Trophoblast cell (in vitro differentiated cells and primary cell): Measurements from ENCODE around the gene IVD.
A peak's percentile ranks its signal among the peaks of the same experiment; 100 is the strongest.

Source experiments
- DNase-seq, 2 donors: peaks; one replicate each; pipeline ENCODE4 v3.0.0-alpha.2; 2016
- H2AFZ ChIP-seq: 2 replicates; pipeline ENCODE4 v1.6.1; 2013; ENCODE audit warnings: low read length, moderate library complexity, mild to moderate bottlenecking; ENCODE audit not compliant: insufficient read depth, poor library complexity
- H2AK5ac ChIP-seq: 2 replicates; pipeline ENCODE4 v1.6.1; 2013; ENCODE audit warnings: mild to moderate bottlenecking, low read length
- H2BK120ac ChIP-seq: 2 replicates; pipeline ENCODE4 v1.6.1; 2013; ENCODE audit warnings: low read length, mild to moderate bottlenecking, moderate library complexity; ENCODE audit not compliant: insufficient read depth, poor library complexity
- H2BK12ac ChIP-seq: 2 replicates; pipeline ENCODE4 v1.6.1; 2013; ENCODE audit warnings: mild to moderate bottlenecking, low read length, moderate library complexity
- H2BK5ac ChIP-seq: 2 replicates; pipeline ENCODE4 v1.6.1; 2013; ENCODE audit warnings: low read length, low read depth, moderate library complexity, mild to moderate bottlenecking; ENCODE audit not compliant: poor library complexity
- H3K14ac ChIP-seq: 2 replicates; pipeline ENCODE4 v1.6.1; 2013; ENCODE audit warnings: mild to moderate bottlenecking, low read length
- H3K18ac ChIP-seq: 2 replicates; pipeline ENCODE4 v1.6.1; 2013; ENCODE audit warnings: mild to moderate bottlenecking, low read length
- H3K23ac ChIP-seq: 2 replicates; pipeline ENCODE4 v1.6.1; 2013; ENCODE audit warnings: low read length
- H3K27ac ChIP-seq: 2 replicates; pipeline ENCODE4 v1.5.1; 2013; ENCODE audit warnings: low read depth, mild to moderate bottlenecking, inconsistent platforms, low read length, moderate library complexity
- H3K27me3 ChIP-seq: 2 replicates; pipeline ENCODE4 v1.6.1; 2013; ENCODE audit warnings: inconsistent platforms, mild to moderate bottlenecking, low read length, moderate library complexity; ENCODE audit not compliant: insufficient read depth
- H3K36me3 ChIP-seq, 2 experiments: 1 replicate in 1 of 2; 2 replicates in 1 of 2; pipeline ENCODE4 v1.6.1; 2013; ENCODE audit warnings: low read length in 2 of 2, mild to moderate bottlenecking in 2 of 2, moderate library complexity in 1 of 2; ENCODE audit not compliant: insufficient read depth in 2 of 2, control insufficient read depth in 1 of 2
- H3K4ac ChIP-seq: 2 replicates; pipeline ENCODE4 v1.6.1; 2013; ENCODE audit warnings: low read depth, mild to moderate bottlenecking, low read length, moderate library complexity
- H3K4me1 ChIP-seq, 2 experiments: 1 replicate in 1 of 2; 2 replicates in 1 of 2; pipeline ENCODE4 v1.6.1; 2013; ENCODE audit warnings: low read length in 2 of 2, mild to moderate bottlenecking in 2 of 2, moderate library complexity in 1 of 2; ENCODE audit not compliant: insufficient read depth in 2 of 2, control insufficient read depth in 1 of 2
- H3K4me2 ChIP-seq: 2 replicates; pipeline ENCODE4 v1.6.1; 2013; ENCODE audit warnings: inconsistent platforms, mild to moderate bottlenecking, low read length, moderate library complexity
- H3K4me3 ChIP-seq: 2 replicates; pipeline ENCODE4 v1.5.1; 2013; ENCODE audit warnings: mild to moderate bottlenecking, low read depth, low read length, inconsistent platforms
- H3K79me1 ChIP-seq: one replicate; pipeline ENCODE4 v1.6.1; 2013; ENCODE audit warnings: low read length
- H3K79me2 ChIP-seq: 2 replicates; pipeline ENCODE4 v1.6.1; 2013; ENCODE audit warnings: low read length, mild to moderate bottlenecking; ENCODE audit not compliant: control insufficient read depth, insufficient read depth, poor library complexity
- H3K9ac ChIP-seq: 2 replicates; pipeline ENCODE4 v1.6.1; 2013; ENCODE audit warnings: mild to moderate bottlenecking, low read length
- H3K9me3 ChIP-seq: 2 replicates; pipeline ENCODE4 v1.6.1; 2013; ENCODE audit warnings: low read depth, mild to moderate bottlenecking, control low read depth, inconsistent platforms, low read length; ENCODE audit not compliant: insufficient read depth
- H4K12ac ChIP-seq: 2 replicates; pipeline ENCODE4 v1.6.1; 2013; ENCODE audit warnings: low read depth, mild to moderate bottlenecking, low read length, moderate library complexity
- H4K8ac ChIP-seq: 2 replicates; pipeline ENCODE4 v1.6.1; 2013; ENCODE audit warnings: low read depth, mild to moderate bottlenecking, low read length, moderate library complexity
- H4K91ac ChIP-seq: one replicate; pipeline ENCODE4 v1.6.1; 2013; ENCODE audit warnings: low read depth, mild to moderate bottlenecking, low read length, moderate library complexity
- WGBS: extraction: QIAGEN DNeasy Blood & Tissue Kit; methylation state at CpG from one replicate; pipeline ENCODE4 v1.1.7; 2013; ENCODE audit warnings: missing lambda C conversion rate; ENCODE audit not compliant: insufficient read length, insufficient coverage; ENCODE audit errors: extremely low coverage; 5-methylcytosine and 5-hydroxymethylcytosine counted together

Gene IVD

DNA sequence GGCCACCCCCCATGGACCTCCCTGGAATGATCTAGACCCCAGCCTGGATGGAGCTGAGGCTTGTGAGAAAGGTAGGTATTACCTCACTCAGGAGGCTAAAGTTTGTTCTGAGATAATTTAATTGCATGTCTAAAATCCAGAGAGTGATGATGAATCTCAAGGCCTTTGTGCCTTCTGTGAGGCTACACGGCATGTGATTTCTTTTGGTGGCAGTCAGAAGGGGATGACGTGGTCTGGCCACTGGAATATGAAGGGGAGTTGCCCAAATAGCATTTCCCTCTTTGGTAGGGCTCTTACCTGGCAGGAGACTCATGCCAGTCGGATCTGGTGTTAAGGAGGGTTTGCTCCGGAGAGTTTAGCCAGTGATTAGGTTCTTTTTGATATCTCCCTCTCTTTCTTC, 37.7 kb downstream of the IVD start:
- H2AFZ ChIP-seq: no peak overlapping the region
- no peak overlapping the region for H4K8ac ChIP-seq
- H3K4me3 ChIP-seq: no peak overlapping the region
- peak overlapping the region; percentile 34 for H3K4ac ChIP-seq
- peaks cover 13% of the 10 kb centered on the region for H3K79me2 ChIP-seq
- H3K9ac ChIP-seq: no peak overlapping the region
- H3K27me3 ChIP-seq: no peaks in the 10 kb centered on the region
- no peak overlapping the region for H2BK12ac ChIP-seq
- peaks cover 8% of the 10 kb centered on the region for H3K79me1 ChIP-seq
- no peak overlapping the region for H4K91ac ChIP-seq
- H3K36me3 ChIP-seq: no peaks in the 10 kb centered on the region
- no peaks in the 10 kb centered on the region for H3K9me3 ChIP-seq
- no peak overlapping the region for H2AK5ac ChIP-seq
- H3K23ac ChIP-seq: no peak overlapping the region
- peak in 1 of 2 donors; percentile 29 for DNase-seq
- no peak overlapping the region for H2BK5ac ChIP-seq
- WGBS: no CpG with 5 or more reads among the region's 4 CpGs
- peaks cover 6 to 12% of the 10 kb centered on the region in 2 experiments for H3K4me1 ChIP-seq
- no peak overlapping the region for H2BK120ac ChIP-seq
- no peak overlapping the region for H3K27ac ChIP-seq
- H4K12ac ChIP-seq: no peak overlapping the region
- no peak overlapping the region for H3K4me2 ChIP-seq
- no peak overlapping the region for H3K18ac ChIP-seq
- H3K14ac ChIP-seq: no peak overlapping the region

DNA sequence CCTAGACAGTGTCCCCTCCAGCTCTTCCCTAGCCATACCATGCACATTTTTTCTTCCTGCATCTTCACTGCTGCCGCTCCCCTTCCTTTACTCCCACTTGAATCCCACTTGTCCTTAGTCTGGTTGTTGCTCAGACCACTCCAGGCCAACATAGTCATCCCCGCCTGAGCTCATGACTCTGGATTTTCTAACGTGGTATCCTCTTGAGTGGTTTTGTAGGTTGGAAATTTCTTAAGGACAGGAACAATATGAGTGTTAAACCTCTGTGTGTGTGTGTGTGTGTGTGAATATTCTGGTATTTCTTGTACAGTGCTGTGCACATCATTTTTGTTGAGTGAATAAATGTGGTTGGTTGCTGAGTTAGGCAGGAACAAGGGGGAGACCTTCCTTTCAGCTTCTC, 38.3 kb downstream of the IVD start:
- Histone ChIP-seq H2BK12ac (no peak overlapping the region), H2BK5ac (no peak overlapping the region), H3K4me3 (no peak overlapping the region), H3K9me3 (no peaks in the 10 kb centered on the region), H4K8ac (no peak overlapping the region), H3K79me1 (peaks cover 8% of the 10 kb centered on the region), H2AK5ac (no peak overlapping the region), H3K27ac (no peak overlapping the region), H3K4me2 (no peak overlapping the region), H3K4me1 (peaks cover 6 to 12% of the 10 kb centered on the region in 2 experiments), H3K36me3 (no peaks in the 10 kb centered on the region), H3K4ac (peak overlapping the region; percentile 34), H3K9ac (no peak overlapping the region), H3K14ac (no peak overlapping the region), H2BK120ac (no peak overlapping the region), H2AFZ (no peak overlapping the region), H4K91ac (no peak overlapping the region), H3K23ac (no peak overlapping the region), H3K79me2 (peaks cover 13% of the 10 kb centered on the region), H3K18ac (no peak overlapping the region), H4K12ac (no peak overlapping the region), H3K27me3 (no peaks in the 10 kb centered on the region)
- DNase-seq: no peak
- no CpG with 5 or more reads among the region's 3 CpGs for WGBS

DNA sequence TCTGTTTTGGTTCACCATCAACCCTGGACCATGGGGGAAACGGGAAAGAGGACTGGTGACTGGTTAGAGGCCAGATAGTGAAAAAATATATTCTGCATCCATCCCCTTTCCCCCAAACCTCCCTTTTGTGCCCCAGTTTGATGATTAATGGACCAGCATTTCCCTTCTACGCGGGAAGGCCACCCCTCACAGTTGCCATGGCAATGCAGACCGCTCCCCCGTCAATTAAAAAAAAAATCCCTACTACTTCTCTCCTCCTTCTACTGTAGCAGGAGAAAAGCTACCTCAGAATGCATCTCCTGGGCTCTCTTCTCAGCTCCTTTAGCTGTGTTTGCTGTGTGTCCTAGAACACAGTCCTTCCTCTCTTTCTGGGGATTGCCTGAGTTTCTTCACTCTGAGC, 39.1 kb downstream of the IVD start:
- Histone ChIP-seq H4K12ac (no peak overlapping the region), H3K4me2 (no peak overlapping the region), H2BK12ac (no peak overlapping the region), H3K23ac (no peak overlapping the region), H3K9ac (no peak overlapping the region), H3K79me2 (peaks cover 13% of the 10 kb centered on the region), H3K4me3 (no peak overlapping the region), H3K79me1 (peaks cover 7% of the 10 kb centered on the region), H3K4me1 (peaks cover 3 to 7% of the 10 kb centered on the region in 2 experiments), H3K4ac (peak overlapping the region; percentile 66), H3K27me3 (no peaks in the 10 kb centered on the region), H2BK120ac (no peak overlapping the region), H2AFZ (no peak overlapping the region), H3K14ac (no peak overlapping the region), H2AK5ac (no peak overlapping the region), H3K18ac (no peak overlapping the region), H4K8ac (no peak overlapping the region), H3K27ac (no peak overlapping the region), H3K36me3 (no peaks in the 10 kb centered on the region), H4K91ac (no peak overlapping the region), H3K9me3 (no peaks in the 10 kb centered on the region), H2BK5ac (no peak overlapping the region)
- no peak for DNase-seq
- WGBS: no CpG with 5 or more reads among the region's 5 CpGs

- Histone ChIP-seq H3K14ac (no peak overlapping the region), H3K36me3 (no peaks in the 10 kb centered on the region), H3K79me2 (peaks cover 13% of the 10 kb centered on the region), H2BK12ac (no peak overlapping the region), H3K9me3 (no peaks in the 10 kb centered on the region), H3K4me3 (no peak overlapping the region), H3K27me3 (no peaks in the 10 kb centered on the region), H2BK5ac (no peak overlapping the region), H4K12ac (no peak overlapping the region), H3K27ac (no peak overlapping the region), H2AFZ (no peak overlapping the region), H3K4ac (peak overlapping the region; percentile 11), H3K79me1 (peaks cover 6% of the 10 kb centered on the region), H3K4me2 (no peak overlapping the region), H2BK120ac (no peak overlapping the region), H3K23ac (no peak overlapping the region), H4K8ac (no peak overlapping the region), H4K91ac (no peak overlapping the region), H3K4me1 (peaks cover 2 to 3% of the 10 kb centered on the region in 2 experiments), H3K9ac (no peak overlapping the region), H2AK5ac (no peak overlapping the region), H3K18ac (no peak overlapping the region)
- no CpG with 5 or more reads among the region's 9 CpGs for WGBS
- peak in 1 of 2 donors; percentile 69 for DNase-seq
Observed at GRCh38 chr15:40445421-40445922, 39.9 kb downstream of the IVD start.
